Measurements from ENCODE around the gene ARIH2.

Gene ARIH2

DNA sequence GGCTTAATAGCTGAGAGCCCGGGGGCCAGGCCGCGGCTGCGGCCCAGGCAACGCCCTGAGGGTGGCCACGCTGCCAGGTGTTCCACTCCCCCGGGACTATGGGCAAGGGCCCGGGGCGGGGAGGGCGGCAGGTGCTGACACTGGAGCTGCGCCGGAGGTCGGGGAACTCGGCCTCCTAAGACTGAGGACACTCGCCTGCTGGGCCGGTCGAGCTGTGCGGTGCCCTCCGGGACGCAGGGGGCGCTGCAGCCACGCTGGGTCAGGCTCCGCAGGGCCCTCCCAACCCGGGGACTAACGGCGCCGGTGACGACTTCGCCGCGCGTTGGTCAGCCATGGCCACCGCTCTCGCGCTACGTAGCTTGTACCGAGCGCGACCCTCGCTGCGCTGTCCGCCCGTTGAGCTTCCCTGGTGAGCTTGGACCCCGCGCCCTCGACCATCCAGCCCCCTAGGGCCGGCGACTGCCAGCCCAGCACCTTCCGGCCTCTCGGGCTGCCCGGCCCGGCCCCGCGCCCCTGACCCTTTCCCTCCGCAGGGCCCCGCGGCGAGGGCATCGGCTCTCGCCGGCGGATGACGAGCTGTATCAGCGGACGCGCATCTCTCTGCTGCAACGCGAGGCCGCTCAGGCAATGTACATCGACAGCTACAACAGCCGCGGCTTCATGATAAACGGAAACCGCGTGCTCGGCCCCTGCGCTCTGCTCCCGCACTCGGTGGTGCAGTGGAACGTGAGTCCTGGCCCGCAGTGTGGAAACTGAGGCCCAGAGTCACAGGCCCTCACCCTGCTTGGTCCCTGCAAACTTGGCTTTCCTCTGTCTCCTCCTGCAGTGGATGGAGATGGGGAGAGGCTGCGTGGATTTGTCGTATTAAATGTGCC is 103.4 kb downstream of the ARIH2 start, which contains the start of gene NDUFAF3:
Gene NDUFAF3 (plus strand): TSS at position 309 of the 875 bp plus-strand sequence. CDS start 24 bp downstream, at position 333.
- peak; percentile 92 for DNase-seq

DNA sequence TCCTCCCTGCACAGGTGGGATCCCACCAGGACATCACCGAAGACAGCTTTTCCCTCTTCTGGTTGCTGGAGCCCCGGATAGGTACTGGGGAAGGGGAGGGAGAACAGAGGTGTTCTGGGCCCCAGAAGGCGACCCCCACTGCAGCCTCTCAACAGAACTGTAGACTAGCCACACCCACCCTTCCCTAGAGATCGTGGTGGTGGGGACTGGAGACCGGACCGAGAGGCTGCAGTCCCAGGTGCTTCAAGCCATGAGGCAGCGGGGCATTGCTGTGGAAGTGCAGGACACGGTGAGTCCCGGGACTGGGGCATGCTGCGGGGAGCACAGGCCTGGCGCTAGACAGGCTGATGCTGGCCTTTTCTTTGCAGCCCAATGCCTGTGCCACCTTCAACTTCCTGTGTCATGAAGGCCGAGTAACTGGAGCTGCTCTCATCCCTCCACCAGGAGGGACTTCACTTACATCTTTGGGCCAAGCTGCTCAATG is 104.1 kb downstream of the ARIH2 start:
- DNase-seq: no peak

DNA sequence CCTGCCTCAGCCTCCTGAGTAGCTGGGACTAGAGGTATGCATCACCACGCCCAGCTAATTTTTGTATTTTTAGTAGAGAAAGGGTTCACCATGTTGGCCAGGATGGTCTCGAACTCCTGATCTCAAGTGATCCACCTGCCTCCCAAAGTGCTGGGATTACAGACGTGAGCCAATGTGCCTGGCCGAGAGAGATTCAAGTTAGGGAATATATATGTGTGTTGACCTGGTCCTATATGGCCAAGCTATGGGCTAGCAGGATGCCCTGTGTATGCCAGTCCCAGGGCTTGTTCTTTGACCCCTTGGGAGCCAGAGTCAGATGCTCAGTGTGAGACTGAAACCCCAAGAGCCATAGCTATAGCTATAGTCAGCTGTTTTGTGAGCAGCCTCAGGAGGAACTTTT is 105.1 kb downstream of the ARIH2 start:
- DNase-seq: no peak

DNA sequence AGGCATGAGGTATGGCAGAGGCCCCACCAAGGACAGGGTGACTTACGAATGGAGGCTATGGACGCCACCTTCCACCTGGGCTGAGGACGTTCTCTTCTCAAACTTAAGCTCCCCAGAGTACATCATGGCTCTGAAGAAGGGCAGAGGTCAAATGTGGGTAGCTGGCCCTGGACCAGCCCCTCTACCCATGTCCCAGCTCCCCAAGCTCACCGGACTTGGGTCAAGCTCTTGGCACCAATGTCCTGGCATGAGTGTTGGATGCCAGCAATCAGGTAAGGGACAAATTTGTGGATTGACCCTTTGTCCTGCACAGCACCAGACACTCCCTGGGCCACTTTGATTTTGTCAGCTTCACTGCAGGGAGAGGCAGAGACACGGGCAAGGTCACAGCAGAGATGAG is 105.8 kb downstream of the ARIH2 start:
- no peak for DNase-seq

DNA sequence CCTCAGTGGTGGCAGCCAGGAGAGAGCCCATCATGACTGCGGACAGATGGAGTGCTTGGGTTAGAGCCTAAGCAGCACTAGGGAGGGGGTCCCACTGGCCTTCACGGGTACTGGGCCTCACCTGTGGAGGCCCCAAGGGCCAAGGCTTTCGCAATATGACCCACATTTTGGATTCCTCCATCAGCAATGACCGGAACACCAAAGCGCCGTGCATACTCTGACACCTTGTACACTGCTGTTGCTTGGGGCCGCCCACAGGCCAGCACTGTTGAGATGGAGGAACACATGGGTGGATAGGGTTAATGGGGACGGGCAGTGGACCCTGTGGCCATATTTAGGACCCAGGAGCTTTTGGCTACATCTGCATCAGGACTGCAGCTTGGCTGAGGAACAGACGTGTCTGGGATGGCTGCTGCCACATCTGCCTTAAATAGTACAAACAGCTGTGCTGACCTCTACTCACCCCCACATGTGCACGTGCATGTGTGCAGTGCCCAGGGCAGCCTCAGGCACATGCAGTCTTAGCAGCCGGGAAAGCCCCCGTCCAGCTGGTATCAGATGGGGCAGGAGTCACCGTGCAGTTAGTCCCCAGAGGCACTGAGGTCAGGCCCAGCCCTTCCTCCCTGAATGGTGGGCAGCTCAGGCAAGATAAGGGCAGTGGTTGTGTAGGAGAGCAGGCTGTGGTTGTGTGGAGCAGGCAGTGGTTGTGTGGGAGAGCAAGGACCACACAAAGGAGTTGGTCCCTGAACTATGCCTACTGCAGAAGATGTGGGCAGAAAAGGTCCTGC is 106.6 kb downstream of the ARIH2 start:
- DNase-seq: no peak

DNA sequence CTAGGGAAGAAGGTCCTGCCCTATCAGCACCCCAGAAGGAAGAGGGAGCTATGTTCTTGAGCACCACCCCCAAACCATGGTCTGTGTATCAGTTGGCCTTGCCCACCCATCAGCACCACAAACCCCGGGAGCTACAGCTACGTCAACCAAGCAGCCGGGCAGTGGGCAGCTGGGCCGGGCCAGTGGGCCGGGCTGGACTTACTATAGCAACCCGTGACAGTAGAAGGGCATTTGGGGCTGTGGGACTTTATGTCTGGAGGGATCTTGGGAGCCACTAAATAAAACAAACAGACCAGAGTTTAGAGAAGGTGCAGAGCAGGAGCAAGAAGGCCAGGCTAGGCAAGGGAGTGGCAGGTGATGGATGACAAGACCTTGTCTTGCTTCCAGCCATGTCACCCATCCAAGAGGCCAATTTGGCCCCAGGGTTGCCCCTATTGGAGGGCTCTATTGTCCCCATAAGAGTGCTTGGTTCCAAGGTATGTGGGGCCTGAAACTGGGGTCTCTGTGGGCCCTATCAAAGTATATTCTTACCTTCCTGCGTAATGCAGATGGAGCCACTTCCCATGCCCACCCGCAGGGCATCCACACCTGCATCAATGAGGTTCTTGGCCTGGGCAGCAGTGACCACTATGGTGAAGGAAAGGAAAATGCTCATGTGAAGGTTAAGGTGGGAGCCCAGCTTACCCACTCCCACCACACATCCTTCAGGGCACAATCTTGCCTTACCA is 107.3 kb downstream of the ARIH2 start:
- DNase-seq: no peak

DNA sequence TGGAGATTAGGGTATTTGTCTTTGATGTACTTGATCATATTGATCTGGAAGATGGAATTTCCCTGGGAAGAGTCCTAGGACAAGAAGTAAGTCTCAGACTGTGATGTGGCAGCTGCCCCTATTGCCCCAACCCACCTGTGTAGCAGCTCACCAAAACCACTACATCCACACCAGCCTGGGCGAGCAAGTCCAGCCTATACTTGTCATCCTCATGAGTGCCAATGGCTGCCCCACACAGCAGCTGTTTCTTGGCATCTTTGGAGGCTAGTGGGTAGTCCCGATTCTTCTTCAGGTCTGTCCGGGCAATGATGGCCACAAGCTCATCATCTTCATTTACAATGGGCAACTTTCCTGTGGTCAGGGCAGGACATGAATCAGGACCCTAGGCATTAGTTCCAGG is 107.9 kb downstream of the ARIH2 start:
- no peak for DNase-seq

DNA sequence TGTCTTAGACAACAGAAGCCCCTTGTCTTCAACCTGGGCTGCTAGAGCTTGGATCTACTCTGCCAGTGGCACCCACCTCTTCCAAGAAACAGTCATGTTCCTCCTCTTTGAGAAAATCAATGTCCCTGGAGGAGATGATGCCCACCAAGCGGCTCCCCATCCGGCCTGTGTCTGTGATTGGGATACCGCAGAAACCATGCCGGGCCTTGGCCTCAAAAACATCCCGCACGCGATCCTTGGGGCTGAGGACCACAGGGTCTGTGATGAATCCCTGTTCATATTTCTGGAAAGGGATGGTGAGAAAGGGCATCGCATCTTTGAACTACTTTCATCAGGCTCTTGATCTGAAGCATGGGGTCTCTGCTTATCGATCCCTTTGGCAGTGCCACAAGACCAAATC is 109.0 kb downstream of the ARIH2 start:
- DNase-seq: no peak

DNA sequence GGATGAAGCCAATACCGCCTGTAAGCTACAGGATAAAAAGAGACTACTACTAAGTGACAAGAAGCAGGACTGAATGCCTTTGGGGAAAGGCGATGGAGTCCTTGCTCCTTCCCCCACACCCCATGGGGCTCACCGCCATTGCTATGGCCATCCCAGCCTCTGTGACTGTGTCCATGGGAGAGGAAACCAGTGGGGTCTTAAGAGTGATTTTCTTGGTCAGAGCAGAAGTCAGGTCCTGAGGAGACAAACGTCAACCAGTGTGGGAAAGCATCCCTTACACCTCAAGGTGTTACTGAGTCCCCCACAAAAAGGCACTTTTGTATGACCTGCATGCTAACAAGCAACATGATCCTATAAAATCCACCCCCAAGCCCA is 109.6 kb downstream of the ARIH2 start:
- DNase-seq: no peak

DNA sequence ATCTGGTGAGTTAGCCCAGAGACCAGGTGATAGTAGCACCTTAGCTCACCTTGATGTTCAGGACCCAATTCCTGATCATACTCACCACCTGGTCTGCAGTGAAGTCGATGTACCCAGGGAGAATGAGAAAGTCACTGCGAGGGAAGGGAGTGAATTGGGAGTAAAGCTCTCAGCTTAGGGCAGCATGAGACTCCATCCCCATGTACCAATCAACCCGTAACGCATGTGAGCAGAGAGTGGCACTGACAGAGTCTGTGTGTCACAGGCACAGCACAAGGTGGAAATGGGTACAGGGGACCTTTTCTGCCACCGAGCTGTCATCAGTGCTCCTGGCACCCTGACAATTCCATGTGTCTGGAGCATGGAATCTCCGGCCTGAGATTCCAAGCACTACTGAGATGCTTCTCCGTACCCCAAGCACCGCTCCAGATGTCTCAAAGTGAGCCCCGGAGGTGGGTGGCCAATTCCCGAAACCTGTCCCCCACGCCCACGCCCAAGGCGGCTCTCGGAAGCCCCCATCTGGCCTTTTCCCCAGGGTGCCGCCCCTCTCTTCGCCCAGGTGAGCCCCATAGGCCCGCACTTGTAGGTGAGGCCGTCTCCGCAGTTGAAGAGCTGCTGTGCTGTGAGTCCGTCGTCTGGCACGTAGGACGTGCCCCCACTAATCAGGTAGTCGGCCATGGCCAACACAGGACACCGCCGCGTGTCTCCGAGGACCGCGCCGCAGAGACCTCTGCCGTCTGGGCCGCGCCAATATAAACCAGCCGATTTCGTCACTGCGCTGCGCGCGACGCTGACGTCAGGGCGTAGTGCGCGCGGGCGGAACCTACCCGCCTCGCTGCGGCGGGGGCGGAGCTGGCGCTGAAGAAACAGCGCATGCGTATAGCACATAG is 110.3 kb downstream of the ARIH2 start, which contains the start of gene IMPDH2:
Gene IMPDH2 (minus strand): TSS at position 726 of the 890 bp plus-strand sequence. CDS start 48 bp downstream, at position 678.
- DNase-seq: peak; percentile 89

DNA sequence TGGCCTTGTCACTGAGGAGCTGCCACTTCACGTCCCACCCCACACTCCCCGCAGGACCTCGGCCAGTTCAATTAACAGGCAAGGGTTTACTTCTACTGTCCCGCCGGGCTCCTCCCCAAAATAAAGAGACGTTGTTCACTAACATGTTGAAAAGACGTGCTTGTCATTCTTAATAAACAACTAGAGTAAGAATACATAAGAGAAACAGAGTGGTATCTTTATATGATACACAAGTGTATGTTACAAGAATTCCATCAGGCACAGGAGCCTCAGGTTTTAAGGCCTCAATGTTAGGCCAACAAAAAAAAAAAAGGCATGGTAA is 110.9 kb downstream of the ARIH2 start:
- DNase-seq: no peak

DNA sequence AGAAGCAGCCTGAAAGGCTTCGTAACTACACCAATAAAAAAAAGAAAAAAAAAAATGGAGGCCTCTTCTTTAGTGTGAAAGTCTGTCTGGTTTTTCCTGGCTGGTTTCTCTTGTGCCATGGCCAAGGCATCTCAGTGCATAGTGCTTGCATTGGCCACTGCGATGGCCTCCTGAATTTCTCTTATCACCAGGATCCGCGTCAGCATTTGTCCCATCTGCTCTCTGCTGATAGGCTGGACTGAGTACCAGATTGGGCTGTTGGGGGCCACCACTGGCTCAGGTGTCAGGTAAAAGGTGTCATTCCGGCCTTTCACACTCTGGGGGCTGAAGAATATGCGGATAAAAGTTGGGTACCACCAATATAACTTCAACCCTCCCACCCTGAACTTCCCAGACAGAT is 111.7 kb downstream of the ARIH2 start:
- DNase-seq: no peak

DNA sequence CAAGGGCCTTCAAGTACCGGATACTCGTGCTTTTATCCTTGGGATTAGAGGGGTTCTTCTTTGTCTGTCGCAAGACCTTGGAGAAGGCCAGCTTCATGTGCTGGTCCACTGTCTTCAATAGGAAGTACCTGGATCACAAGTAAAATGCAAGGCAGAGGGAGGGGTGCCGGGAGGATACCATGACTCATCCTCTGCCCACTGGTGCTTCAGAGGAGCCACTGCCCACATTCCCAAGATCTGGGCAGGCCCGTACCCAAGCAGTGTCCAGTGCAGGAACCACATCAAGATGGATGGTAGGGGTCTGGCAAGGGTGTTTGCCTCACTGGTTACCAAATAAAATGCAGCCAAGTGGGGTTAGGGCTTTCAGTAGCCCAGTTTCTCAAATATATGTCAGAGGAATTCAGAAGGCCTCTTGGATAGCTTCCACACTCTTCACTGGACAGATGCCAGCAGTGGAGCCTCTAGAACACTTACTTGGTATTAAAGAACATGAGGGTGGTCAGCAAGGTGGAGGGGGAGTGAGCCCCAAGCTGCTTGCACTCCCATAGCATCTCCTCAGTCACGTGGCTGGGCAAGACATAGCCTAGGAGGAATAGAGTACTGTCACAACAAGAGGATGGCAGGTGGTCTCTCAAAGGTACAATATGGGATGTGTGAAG is 114.1 kb downstream of the ARIH2 start:
- DNase-seq: no peak

DNA sequence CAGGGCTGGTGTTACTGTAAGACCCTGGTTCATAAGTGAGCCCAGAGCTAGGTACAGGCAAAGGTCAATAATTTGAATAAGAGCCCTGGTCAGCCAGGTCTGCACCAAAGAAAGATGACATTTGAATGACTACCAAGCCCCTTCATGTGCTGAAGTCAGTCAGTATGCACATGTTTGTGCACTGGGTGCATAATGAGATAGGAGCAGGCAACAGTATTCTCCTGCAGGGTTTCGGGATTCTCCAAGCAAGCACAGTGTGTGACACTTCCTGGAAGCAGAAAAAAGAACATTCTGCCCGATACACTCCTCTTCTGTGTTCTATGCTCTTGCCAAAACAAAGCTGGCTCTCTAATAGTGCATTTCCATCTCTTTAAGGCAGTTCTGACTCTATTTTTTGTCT is 116.0 kb downstream of the ARIH2 start:
- DNase-seq: no peak

DNA sequence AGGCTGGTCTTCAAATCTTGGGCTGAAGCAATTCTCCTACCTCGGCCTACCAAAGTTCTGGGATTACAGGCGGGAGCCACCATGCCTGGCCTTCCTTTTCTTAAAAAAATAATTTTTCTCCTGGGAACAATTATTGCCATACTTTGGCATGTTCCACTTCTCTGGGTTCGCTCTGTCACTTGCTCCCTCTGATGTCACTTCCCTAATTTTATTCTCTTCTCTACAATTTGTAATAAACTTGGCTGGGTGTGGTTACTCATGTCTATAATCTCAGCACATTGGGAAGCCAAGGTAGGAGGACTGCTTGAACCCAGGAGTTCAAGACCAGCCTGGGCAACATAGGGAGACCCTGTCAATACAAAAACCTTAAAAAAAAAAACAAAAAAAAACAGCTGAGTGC is 116.6 kb downstream of the ARIH2 start:
- DNase-seq: no peak
